ENCODE results near the gene DIS3L2. TPM values are rescaled to one million over a fixed set of nuclear protein-coding genes. Genes with fewer than 3 reads are reported as not detected.
"Not testable (repeated sequence)": the region's sequence is repeated elsewhere in the genome, so short reads cannot be mapped to it uniquely, and the experiment has no call there.

Gene DIS3L2
- total and polyA plus RNA-seq, 4 donors = 10.6 to 40.0 (median 21.8) TPM

GRCh38 chr2:232328032-232328422 is 366.5 kb downstream of the DIS3L2 start:
- no peaks in the 10 kb centered on the region for H3K27me3 ChIP-seq (ENCODE audit: control insufficient read depth in 1 of 2, insufficient read depth in 2 of 2, low read length in 1 of 2)
- intact Hi-C loops (cut with DNase I) = loop anchor here (5.0 to 10.0 kb wide), 3 partner anchors 401 to 426 kb away; partner anchors contain the start of gene NPPC (in 2 of the 2)
- no peaks in the 10 kb centered on the region for H3K36me3 ChIP-seq (ENCODE audit: control insufficient read depth in 1 of 2, insufficient read depth in 2 of 2, low read length in 1 of 2)
- H3K4me3 ChIP-seq (ENCODE audit: low read length in 2 of 2) = no peak overlapping the region
- no peak overlapping the region for H3K27ac ChIP-seq (ENCODE audit: low read depth in 1 of 2, low read length in 2 of 2)
- H3K4me1 ChIP-seq (ENCODE audit: control insufficient read depth in 1 of 2, insufficient read depth in 2 of 2, low read length in 2 of 2) = no peaks in the 10 kb centered on the region
- H3K9me3 ChIP-seq (ENCODE audit: control insufficient read depth, low read length) = no peaks in the 10 kb centered on the region
- WGBS, 2 donors = 95 to 100% methylated on average over 2 of the region's 2 CpGs
- DNase-seq (peak in 1 of 2 donors; percentile 40), ATAC-seq (ENCODE audit: low FRiP score) (no peak)

GRCh38 chr2:232328516-232329460 is 367.3 kb downstream of the DIS3L2 start:
- H3K9me3 ChIP-seq (ENCODE audit: control insufficient read depth, low read length) = no peaks in the 10 kb centered on the region
- H3K36me3 ChIP-seq (ENCODE audit: control insufficient read depth in 1 of 2, insufficient read depth in 2 of 2, low read length in 1 of 2) = no peaks in the 10 kb centered on the region
- intact Hi-C loops (cut with DNase I) = loop anchor here (5.0 to 10.0 kb wide), 3 partner anchors 401 to 426 kb away; partner anchors contain the start of gene NPPC (in 2 of the 2)
- no peaks in the 10 kb centered on the region for H3K4me1 ChIP-seq (ENCODE audit: control insufficient read depth in 1 of 2, insufficient read depth in 2 of 2, low read length in 2 of 2)
- H3K27ac ChIP-seq (ENCODE audit: low read depth in 1 of 2, low read length in 2 of 2) = no peak overlapping the region
- ATAC-seq (ENCODE audit: low FRiP score) = no peak
- H3K4me3 ChIP-seq (ENCODE audit: low read length in 2 of 2) = no peak overlapping the region
- H3K27me3 ChIP-seq (ENCODE audit: control insufficient read depth in 1 of 2, insufficient read depth in 2 of 2, low read length in 1 of 2) = no peaks in the 10 kb centered on the region
- peak; percentile 36 to 61 for DNase-seq
- 90 to 91% methylated on average over 13 to 14 of the region's 14 CpGs for WGBS, 2 donors

- no peaks in the 10 kb centered on the region for H3K27me3 ChIP-seq (ENCODE audit: control insufficient read depth in 1 of 2, insufficient read depth in 2 of 2, low read length in 1 of 2)
- no peaks in the 10 kb centered on the region for H3K36me3 ChIP-seq (ENCODE audit: control insufficient read depth in 1 of 2, insufficient read depth in 2 of 2, low read length in 1 of 2)
- ATAC-seq (ENCODE audit: low FRiP score) (no peak), DNase-seq (no peak)
- no peaks in the 10 kb centered on the region for H3K9me3 ChIP-seq (ENCODE audit: control insufficient read depth, low read length)
- no peak overlapping the region for H3K27ac ChIP-seq (ENCODE audit: low read depth in 1 of 2, low read length in 2 of 2)
- WGBS, 2 donors = 91 to 94% methylated on average over 15 of the region's 15 CpGs
- no peaks in the 10 kb centered on the region for H3K4me1 ChIP-seq (ENCODE audit: control insufficient read depth in 1 of 2, insufficient read depth in 2 of 2, low read length in 2 of 2)
- intact Hi-C loops (cut with DNase I) = loop anchor here (5.0 to 10.0 kb wide), 3 partner anchors 402 to 427 kb away; partner anchors contain the start of gene NPPC (in 2 of the 2)
- H3K4me3 ChIP-seq (ENCODE audit: low read length in 2 of 2) = no peak overlapping the region
Observed at GRCh38 chr2:232329716-232330067, 368.2 kb downstream of the DIS3L2 start.

- Histone ChIP-seq H3K27me3 (ENCODE audit: control insufficient read depth in 1 of 2, insufficient read depth in 2 of 2, low read length in 1 of 2) (no peaks in the 10 kb centered on the region), H3K36me3 (ENCODE audit: control insufficient read depth in 1 of 2, insufficient read depth in 2 of 2, low read length in 1 of 2) (no peaks in the 10 kb centered on the region), H3K9me3 (ENCODE audit: control insufficient read depth, low read length) (no peaks in the 10 kb centered on the region), H3K4me3 (ENCODE audit: low read length in 2 of 2) (no peak overlapping the region), H3K27ac (ENCODE audit: low read depth in 1 of 2, low read length in 2 of 2) (no peak overlapping the region), H3K4me1 (ENCODE audit: control insufficient read depth in 1 of 2, insufficient read depth in 2 of 2, low read length in 2 of 2) (no peaks in the 10 kb centered on the region)
- intact Hi-C loops (cut with DNase I) = no loop called here
- peak in 1 of 2 donors; percentile 64 for DNase-seq
- no peak for ATAC-seq (ENCODE audit: low FRiP score)
- WGBS, 2 donors = 81 to 86% methylated on average over 14 to 15 of the region's 17 CpGs
Observed at GRCh38 chr2:232330068-232330999, 368.8 kb downstream of the DIS3L2 start.

GRCh38 chr2:232331061-232331460 is 369.5 kb downstream of the DIS3L2 start:
- H3K36me3 ChIP-seq (ENCODE audit: control insufficient read depth in 1 of 2, insufficient read depth in 2 of 2, low read length in 1 of 2); H3K27ac ChIP-seq (ENCODE audit: low read depth in 1 of 2, low read length in 2 of 2); intact Hi-C loops (cut with DNase I); H3K4me1 ChIP-seq (ENCODE audit: control insufficient read depth in 1 of 2, insufficient read depth in 2 of 2, low read length in 2 of 2); H3K9me3 ChIP-seq (ENCODE audit: control insufficient read depth, low read length); H3K27me3 ChIP-seq (ENCODE audit: control insufficient read depth in 1 of 2, insufficient read depth in 2 of 2, low read length in 1 of 2); ATAC-seq (ENCODE audit: low FRiP score); H3K4me3 ChIP-seq (ENCODE audit: low read length in 2 of 2): not testable (repeated sequence)
- 86 to 91% methylated on average over 11 of the region's 11 CpGs for WGBS, 2 donors
- DNase-seq = peak; percentile 33 to 46

GRCh38 chr2:232331641-232332040 is 370.1 kb downstream of the DIS3L2 start:
- ATAC-seq (ENCODE audit: low FRiP score); H3K27me3 ChIP-seq (ENCODE audit: control insufficient read depth in 1 of 2, insufficient read depth in 2 of 2, low read length in 1 of 2); intact Hi-C loops (cut with DNase I); H3K9me3 ChIP-seq (ENCODE audit: control insufficient read depth, low read length); H3K27ac ChIP-seq (ENCODE audit: low read depth in 1 of 2, low read length in 2 of 2); H3K4me1 ChIP-seq (ENCODE audit: control insufficient read depth in 1 of 2, insufficient read depth in 2 of 2, low read length in 2 of 2); H3K36me3 ChIP-seq (ENCODE audit: control insufficient read depth in 1 of 2, insufficient read depth in 2 of 2, low read length in 1 of 2); H3K4me3 ChIP-seq (ENCODE audit: low read length in 2 of 2): not testable (repeated sequence)
- peak in 1 of 2 donors; percentile 52 for DNase-seq
- 88 to 90% methylated on average over 9 to 11 of the region's 11 CpGs for WGBS, 2 donors

GRCh38 chr2:232332244-232332939 is 370.9 kb downstream of the DIS3L2 start:
- ATAC-seq (ENCODE audit: low FRiP score); H3K27ac ChIP-seq (ENCODE audit: low read depth in 1 of 2, low read length in 2 of 2); H3K4me3 ChIP-seq (ENCODE audit: low read length in 2 of 2); H3K9me3 ChIP-seq (ENCODE audit: control insufficient read depth, low read length); H3K27me3 ChIP-seq (ENCODE audit: control insufficient read depth in 1 of 2, insufficient read depth in 2 of 2, low read length in 1 of 2); H3K36me3 ChIP-seq (ENCODE audit: control insufficient read depth in 1 of 2, insufficient read depth in 2 of 2, low read length in 1 of 2); intact Hi-C loops (cut with DNase I); H3K4me1 ChIP-seq (ENCODE audit: control insufficient read depth in 1 of 2, insufficient read depth in 2 of 2, low read length in 2 of 2): not testable (repeated sequence)
- WGBS, 2 donors = 86 to 90% methylated on average over 17 to 24 of the region's 26 CpGs
- peak; percentile 34 to 59 for DNase-seq

- Histone ChIP-seq H3K9me3 (ENCODE audit: control insufficient read depth, low read length) (no peaks in the 10 kb centered on the region), H3K27me3 (ENCODE audit: control insufficient read depth in 1 of 2, insufficient read depth in 2 of 2, low read length in 1 of 2) (no peaks in the 10 kb centered on the region), H3K27ac (ENCODE audit: low read depth in 1 of 2, low read length in 2 of 2) (no peak overlapping the region), H3K36me3 (ENCODE audit: control insufficient read depth in 1 of 2, insufficient read depth in 2 of 2, low read length in 1 of 2) (no peaks in the 10 kb centered on the region), H3K4me3 (ENCODE audit: low read length in 2 of 2) (no peak overlapping the region), H3K4me1 (ENCODE audit: control insufficient read depth in 1 of 2, insufficient read depth in 2 of 2, low read length in 2 of 2) (no peaks in the 10 kb centered on the region)
- 90 to 93% methylated on average over 7 to 9 of the region's 10 CpGs for WGBS, 2 donors
- ATAC-seq (ENCODE audit: low FRiP score) (no peak), DNase-seq (peak in 1 of 2 donors; percentile 40)
- intact Hi-C loops (cut with DNase I) = no loop called here
Observed at GRCh38 chr2:232332940-232333259, 371.4 kb downstream of the DIS3L2 start.

All from aorta (tissue), 5 donors.